Coronary artery (tissue), 2 donors: ENCODE data around the gene BIRC5.

Source experiments
- DNase-seq: peaks from one replicate; pipeline ENCODE4 v3.0.0-alpha.2; 2017; ENCODE audit warnings: low spot score
- H3K27ac ChIP-seq, 2 donors: fragments of 200-600 bp; sonication (generic); one replicate each; pipeline ENCODE4 v1.5.1; 2016 to 2019
- H3K4me3 ChIP-seq: fragments of 200-600 bp; sonication (generic); 2 replicates; pipeline ENCODE4 v1.5.1; 2016; ENCODE audit warnings: mild to moderate bottlenecking, moderate library complexity
- TF ChIP-seq, protein P1 (sequence below): fragments of 200-600 bp; sonication (generic); IDR thresholded peaks from one replicate; pipeline ENCODE4 v1.5.1; 2019; ENCODE audit warnings: antibody characterized with exemption

Gene BIRC5

DNA sequence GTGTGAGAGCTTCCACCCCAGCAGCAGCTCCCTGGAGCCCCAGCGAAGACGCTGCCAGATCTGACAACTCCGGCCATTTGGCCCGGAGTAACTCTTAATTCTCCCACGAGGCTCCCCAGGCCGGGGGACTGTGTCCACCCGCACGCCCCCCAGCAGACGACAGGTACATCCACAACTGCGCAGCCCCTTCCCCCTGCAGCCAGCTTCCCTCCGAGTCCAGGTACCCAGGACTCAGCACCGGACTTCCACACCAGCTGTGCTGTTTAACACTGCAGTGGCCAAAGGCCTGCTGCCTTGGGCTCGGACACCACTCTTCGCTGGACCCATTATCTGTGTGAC, 38.4 kb upstream of the BIRC5 start:
- TF ChIP-seq, protein P1, sequence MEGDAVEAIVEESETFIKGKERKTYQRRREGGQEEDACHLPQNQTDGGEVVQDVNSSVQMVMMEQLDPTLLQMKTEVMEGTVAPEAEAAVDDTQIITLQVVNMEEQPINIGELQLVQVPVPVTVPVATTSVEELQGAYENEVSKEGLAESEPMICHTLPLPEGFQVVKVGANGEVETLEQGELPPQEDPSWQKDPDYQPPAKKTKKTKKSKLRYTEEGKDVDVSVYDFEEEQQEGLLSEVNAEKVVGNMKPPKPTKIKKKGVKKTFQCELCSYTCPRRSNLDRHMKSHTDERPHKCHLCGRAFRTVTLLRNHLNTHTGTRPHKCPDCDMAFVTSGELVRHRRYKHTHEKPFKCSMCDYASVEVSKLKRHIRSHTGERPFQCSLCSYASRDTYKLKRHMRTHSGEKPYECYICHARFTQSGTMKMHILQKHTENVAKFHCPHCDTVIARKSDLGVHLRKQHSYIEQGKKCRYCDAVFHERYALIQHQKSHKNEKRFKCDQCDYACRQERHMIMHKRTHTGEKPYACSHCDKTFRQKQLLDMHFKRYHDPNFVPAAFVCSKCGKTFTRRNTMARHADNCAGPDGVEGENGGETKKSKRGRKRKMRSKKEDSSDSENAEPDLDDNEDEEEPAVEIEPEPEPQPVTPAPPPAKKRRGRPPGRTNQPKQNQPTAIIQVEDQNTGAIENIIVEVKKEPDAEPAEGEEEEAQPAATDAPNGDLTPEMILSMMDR, result no peak
- no peak overlapping the region for H3K4me3 ChIP-seq
- H3K27ac ChIP-seq, result peak overlapping the region; percentile 87
- DNase-seq, result no peak

DNA sequence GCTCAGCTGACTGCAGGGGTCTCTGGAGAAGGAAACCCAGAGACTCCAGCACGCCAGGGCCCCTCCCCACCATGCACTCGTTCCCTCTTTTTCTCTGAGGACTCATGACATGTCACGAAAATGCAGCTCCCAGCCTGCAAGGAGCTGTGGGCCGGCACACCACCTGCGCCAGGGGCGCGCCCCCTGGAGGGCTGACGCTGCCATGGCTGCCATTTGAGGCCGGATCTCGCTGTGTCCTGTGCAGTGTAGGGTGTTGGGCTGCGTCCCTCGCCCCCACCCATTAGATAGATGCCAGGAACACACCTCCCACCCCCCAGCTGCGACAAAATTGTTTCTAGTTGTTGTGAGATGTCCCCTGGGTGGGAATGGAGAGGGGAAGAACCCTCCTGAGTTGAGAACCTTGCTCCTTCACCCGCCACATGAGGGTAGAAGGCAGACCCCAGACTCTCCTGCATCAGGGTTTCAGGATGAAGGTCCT, 37.5 kb upstream of the BIRC5 start:
- TF ChIP-seq, protein P1, result peak; percentile 49
- Histone ChIP-seq H3K27ac (peak overlapping the region; percentile 87), H3K4me3 (no peak overlapping the region)
- DNase-seq, result no peak

DNA sequence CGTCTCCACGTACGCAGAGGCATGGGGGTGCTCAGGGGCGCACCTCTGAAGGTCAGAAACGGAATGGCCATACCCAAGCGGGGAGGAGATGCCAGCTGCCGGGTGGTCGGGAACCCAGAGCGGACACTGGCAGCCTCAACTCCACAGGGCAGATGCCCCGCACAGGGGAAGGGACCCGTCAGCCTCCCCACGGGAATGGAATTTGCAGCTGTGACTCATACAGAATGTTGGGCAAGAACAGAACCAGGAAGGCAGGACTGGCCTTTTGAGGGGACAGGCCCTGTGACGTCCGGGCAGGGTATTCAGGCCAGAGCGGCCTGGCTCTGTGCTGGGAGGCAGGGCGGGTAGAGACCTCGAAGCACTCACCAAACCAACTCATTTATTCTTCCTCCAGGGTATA, 34.7 kb upstream of the BIRC5 start:
- H3K4me3 ChIP-seq, result no peak overlapping the region
- peak overlapping the region; percentile 81 to 87 for H3K27ac ChIP-seq
- DNase-seq, result peak; percentile 88
- TF ChIP-seq, protein P1, result no peak

DNA sequence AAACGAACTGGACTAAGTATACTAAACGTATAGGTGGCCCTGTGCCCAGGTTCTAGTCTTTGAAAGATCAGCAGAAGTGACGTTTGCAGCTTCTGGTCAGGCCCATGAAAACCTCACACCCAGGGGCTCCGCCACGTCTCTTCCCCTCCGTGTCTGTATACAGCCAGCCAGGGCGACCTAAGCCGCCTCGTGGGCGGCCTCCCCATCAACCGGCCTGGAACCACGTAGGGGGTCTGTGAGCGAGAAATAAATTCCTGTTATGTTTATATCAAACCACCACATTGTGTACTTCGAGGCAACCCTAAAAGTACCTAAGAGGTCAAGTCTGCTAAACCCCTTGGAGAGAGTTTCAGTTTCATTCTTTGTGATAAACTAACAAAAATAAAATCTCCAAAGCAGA, 34.0 kb upstream of the BIRC5 start:
- TF ChIP-seq, protein P1, result no peak
- Histone ChIP-seq H3K27ac (peak overlapping the region; percentile 81 to 87), H3K4me3 (no peak overlapping the region)
- DNase-seq, result no peak

DNA sequence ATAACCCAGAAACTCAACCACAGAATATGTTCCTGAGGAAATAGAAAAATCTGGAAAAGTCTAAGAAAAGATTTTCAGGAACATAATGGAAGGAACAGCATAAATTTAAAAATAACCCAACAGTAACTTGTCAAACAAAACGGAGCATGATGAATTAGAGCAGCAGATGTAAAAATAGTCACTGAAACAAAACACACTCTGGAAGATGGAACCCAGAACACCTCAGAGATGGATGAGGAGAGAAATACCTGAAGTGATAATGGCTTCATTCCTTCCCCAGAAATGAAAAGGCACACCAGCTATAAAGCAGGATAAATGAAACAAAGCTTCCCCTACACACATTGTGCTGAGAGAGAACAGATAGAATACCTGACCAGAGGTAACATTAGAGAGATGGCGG, 33.5 kb upstream of the BIRC5 start:
- DNase-seq, result no peak
- TF ChIP-seq, protein P1, result no peak
- no peak overlapping the region for H3K4me3 ChIP-seq
- H3K27ac ChIP-seq, result peak overlapping the region; percentile 81 to 87

DNA sequence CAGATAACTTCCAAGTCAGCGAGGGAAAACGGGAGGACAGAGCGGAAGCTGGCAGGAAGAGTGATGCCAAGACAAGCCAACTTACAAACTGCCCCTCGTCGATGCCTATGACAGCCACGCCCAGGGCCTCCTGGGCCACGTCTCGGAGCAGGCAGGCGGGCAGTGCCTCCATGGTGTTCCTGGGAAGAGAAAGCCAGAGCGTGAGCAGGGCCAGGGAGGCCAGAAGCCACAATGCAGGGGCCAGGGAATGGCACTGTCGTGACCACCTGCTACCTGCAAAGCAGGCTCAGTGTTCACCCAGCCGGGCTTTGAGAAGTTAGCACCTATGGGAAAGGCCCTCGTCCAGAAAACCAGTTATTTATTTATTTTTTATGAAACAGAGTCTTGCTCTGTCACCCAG, 31.5 kb upstream of the BIRC5 start:
- Histone ChIP-seq H3K4me3 (no peak overlapping the region), H3K27ac (no peak overlapping the region)
- DNase-seq, result no peak
- TF ChIP-seq, protein P1, result no peak

DNA sequence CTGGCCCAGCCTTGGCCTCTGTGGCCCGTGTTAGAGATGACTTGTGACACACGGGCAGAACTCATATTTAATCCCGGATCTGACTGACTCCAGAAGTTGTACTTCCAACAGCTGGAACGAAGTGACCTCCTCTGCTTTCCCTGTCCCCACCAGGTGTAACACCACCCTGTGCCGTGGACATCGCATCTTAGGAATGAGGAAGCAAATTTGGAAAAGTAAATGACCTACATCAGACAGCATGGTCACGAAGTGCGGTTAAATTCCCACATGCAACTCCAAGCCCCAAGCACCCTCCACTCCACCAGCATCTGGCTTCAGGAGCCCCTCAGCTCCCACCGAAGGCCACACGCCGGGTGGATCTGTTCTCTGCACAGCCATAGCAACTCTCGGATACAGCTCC, 30.1 kb upstream of the BIRC5 start:
- Histone ChIP-seq H3K27ac (no peak overlapping the region), H3K4me3 (no peak overlapping the region)
- TF ChIP-seq, protein P1, result no peak
- DNase-seq, result peak; percentile 63
